ENCODE results near the gene ATXN1.

ATXN1 gene

GRCh38 chr6:16596616-16597331 is 164.5 kb downstream of the ATXN1 start:
- DNase-seq, result no peak

- no peak for DNase-seq
Measured at GRCh38 chr6:16595514-16596120, 165.6 kb downstream of the ATXN1 start.

GRCh38 chr6:16594849-16595248 is 166.4 kb downstream of the ATXN1 start:
- DNase-seq, result no peak

- no peak for DNase-seq
Measured at GRCh38 chr6:16592223-16592911, 168.9 kb downstream of the ATXN1 start.

DNA sequence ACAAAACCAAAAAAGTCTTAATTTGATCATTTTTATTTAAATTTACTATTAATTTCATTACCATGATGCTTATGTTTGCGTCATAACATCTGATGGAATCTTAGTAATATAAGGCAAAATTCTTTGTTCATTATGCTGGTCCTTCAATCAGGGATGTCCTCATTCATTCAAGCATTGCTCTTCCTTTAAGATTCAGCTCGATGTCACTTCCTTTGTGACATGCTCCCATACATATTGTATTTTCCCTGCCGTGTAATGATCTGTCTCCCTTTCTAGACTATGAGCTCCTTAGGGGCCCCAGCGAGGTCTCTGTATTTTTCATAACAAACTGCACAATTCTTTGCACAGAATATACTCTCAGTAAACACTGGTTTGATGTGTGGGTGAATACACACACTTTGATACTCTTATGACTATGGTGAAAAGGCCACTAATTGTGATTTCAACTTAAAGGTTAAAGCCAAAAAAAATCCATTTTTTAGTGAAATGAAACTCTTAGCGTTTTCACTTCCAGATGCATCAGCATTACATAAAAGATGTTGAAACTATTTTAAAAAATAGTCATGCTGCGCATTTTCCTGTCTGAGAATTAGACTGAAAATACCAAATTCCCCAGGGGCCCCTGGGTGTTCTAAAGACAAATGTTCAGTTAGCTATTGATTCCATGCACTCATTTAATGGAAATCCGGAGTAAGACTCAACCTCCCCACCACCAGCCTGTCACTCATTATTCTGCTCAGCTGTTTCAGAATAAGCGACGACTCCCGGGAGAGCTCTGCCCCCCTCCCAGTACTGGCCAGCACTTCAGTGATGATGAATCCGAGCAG is 169.7 kb downstream of the ATXN1 start:
- DNase-seq, result no peak

GRCh38 chr6:16585805-16586204 is 175.5 kb downstream of the ATXN1 start:
- no peak for DNase-seq

GRCh38 chr6:16583144-16583762 is 178.0 kb downstream of the ATXN1 start:
- no peak for DNase-seq

DNA sequence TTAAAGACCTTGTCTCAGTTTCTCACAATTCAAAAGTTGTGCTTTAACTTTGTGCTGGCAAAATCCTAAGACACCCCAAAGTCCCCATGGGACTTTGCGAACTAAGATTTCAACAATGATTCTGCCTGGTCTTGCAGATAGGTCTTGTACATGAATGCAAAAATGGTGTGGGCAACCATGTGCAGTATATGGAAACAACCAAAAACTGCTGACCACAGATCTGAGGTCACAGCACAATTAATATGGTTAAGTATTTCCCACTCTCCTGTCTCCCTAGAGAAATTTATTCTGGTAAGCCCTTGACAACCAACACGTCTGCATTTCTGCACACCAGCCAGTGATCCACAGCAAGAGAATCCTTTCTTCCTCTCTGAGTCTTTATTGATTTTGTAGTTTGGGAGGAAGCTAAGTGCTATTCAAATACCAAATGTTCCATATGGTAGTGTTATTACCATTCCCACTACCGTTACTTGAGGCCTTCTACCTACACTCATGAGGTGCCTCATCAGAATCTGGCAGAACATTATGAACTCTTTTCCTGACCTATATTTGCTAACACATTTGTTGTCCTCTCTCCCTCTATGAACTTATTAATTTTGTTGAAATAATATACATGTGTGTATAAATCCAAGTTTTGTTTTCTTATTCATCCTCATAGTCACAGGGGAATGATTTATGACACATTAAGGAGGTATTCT is 178.7 kb downstream of the ATXN1 start:
- DNase-seq, result no peak

- DNase-seq, result no peak
Measured at GRCh38 chr6:16578695-16579285, 182.5 kb downstream of the ATXN1 start.

- DNase-seq, result no peak
Measured at GRCh38 chr6:16576451-16577368, 184.6 kb downstream of the ATXN1 start.

- DNase-seq, result no peak
Measured at GRCh38 chr6:16575655-16576054, 185.6 kb downstream of the ATXN1 start.

- DNase-seq, result no peak
Measured at GRCh38 chr6:16572943-16573342, 188.3 kb downstream of the ATXN1 start.

- DNase-seq, result no peak
Measured at GRCh38 chr6:16572317-16572716, 188.9 kb downstream of the ATXN1 start.

GRCh38 chr6:16570946-16571345 is 190.3 kb downstream of the ATXN1 start:
- DNase-seq, result no peak

- no peak for DNase-seq
Measured at GRCh38 chr6:16570221-16570553, 191.1 kb downstream of the ATXN1 start.

- no peak for DNase-seq
Measured at GRCh38 chr6:16568128-16568527, 193.1 kb downstream of the ATXN1 start.

DNA sequence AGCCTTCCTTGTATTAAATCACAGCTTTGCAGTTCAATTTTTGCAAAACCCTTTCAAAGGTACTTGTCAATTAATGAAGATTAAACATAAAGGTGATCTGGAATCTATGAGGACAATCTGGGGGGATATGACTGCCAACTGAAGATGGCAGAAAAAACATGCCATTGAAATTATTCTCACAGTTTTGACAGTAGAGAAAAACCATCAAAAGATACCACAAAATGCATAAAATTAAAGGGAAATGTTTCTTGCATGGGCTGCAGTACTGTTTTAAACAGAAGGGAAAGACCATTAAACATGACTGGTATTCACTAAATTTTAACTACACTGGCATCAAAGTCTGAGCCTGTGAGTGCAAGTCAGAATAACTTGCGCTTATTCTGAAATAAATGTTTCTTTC is 194.2 kb downstream of the ATXN1 start:
- DNase-seq, result no peak

DNA sequence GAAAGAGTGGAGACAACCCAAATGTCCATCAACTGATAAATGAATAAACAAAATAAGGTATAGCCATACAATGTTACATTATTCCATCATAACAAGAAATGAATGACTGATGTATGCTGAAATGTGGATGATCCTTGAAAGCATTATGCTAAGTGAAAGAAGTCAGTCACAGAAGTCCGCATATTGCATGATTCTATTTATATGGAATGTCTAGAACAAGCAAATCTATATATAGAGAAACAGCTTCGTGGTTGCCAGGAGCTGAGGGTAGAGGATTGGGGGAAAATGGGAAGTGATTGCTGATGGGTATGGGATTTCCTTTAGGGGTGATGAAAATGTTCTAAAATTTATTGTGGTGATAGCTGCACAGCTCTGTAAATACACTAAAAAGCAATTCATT is 196.8 kb downstream of the ATXN1 start:
- DNase-seq, result no peak

DNA sequence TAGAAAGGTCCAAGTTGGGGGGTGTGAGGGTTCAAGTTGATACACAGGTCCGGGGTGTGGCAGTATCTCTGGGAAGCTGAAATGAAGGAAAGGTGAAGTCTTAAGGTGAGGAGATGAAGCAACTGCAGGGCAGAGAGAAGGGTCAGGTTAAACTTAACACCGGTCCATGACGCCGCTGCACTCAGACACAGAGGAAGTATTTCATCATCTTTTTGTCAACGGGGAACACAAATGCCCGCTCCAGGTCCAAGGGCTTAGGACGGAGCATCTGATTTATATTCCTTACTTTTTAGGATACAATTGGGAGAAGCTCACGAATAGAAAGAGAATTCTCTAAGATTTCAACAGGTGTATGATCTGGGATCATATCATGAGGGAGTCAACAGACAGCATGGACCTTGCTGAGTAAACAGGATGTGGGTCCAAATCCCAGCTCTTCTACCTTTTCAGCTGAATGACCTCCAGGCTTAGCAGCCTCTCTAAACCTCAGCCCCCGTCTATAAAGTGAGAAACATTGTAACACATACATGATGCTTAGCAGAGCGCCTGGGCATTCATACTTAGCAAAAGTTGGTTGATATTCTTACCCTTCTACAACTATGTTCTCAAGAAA is 197.5 kb downstream of the ATXN1 start:
- DNase-seq, result no peak

DNA sequence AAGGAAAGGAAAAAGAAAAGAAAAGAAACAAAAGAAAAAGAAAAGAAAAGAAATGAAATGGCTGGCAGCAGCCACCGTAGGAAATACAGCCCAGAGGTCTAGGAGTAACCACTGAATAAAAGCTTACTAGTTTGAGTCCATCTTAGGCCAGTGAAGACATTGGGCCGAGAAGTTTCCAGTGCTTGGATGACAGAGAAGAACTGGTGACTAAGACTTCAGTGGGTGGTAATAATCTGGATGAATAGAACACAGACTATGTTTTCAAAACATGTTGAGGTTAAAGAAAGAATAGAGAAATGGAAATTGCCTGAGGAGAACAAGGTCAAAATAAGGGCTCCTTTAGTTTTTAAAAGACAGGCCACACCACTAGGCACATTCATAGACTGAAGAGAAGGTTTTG is 198.8 kb downstream of the ATXN1 start:
- DNase-seq, result no peak
